NT2/D1 (cell line): ENCODE data around the gene KCNN2.

Source experiments
- DNase-seq: peaks from one replicate; pipeline ENCODE4 v3.0.0-alpha.2; 2011; ENCODE audit warnings: low read depth, low spot score
- H3K27me3 ChIP-seq: 2 replicates; pipeline ENCODE4 v1.6.0; 2011; ENCODE audit warnings: mild to moderate bottlenecking; ENCODE audit not compliant: insufficient read length, insufficient read depth
- H3K36me3 ChIP-seq: 2 replicates; pipeline ENCODE4 v1.6.1; 2011; ENCODE audit warnings: mild to moderate bottlenecking, low read length, mixed read lengths; ENCODE audit not compliant: insufficient read depth, insufficient read length
- H3K4me1 ChIP-seq: 2 replicates; pipeline ENCODE4 v1.5.1; 2011; ENCODE audit not compliant: insufficient read depth, insufficient read length
- H3K4me3 ChIP-seq: 2 replicates; pipeline ENCODE4 v1.5.1; 2011; ENCODE audit warnings: low read depth; ENCODE audit not compliant: insufficient read length
- H3K9ac ChIP-seq: 2 replicates; pipeline ENCODE4 v1.6.0; 2011; ENCODE audit warnings: low read depth; ENCODE audit not compliant: insufficient read length
- H3K9me3 ChIP-seq: 2 replicates; pipeline ENCODE4 v1.5.1; 2011; ENCODE audit warnings: mild to moderate bottlenecking, low read length; ENCODE audit not compliant: insufficient read depth
- SUZ12 ChIP-seq: IDR thresholded peaks from 2 replicates; pipeline ENCODE4 v1.6.1; 2011; ENCODE audit not compliant: insufficient read length, insufficient read depth; ENCODE audit errors: extremely low read depth
- YY1 ChIP-seq: IDR thresholded peaks from 2 replicates; pipeline ENCODE4 v1.6.1; 2011; ENCODE audit not compliant: insufficient read length, insufficient read depth
- ZNF274 ChIP-seq: IDR thresholded peaks from 2 replicates; pipeline ENCODE4 v1.6.1; 2011; ENCODE audit warnings: mild to moderate bottlenecking, low read depth, low read length

KCNN2 gene

GRCh38 chr5:114362977-114363761, 1.3 kb downstream of the KCNN2 start:
- no peak for DNase-seq
- Histone ChIP-seq H3K9ac (peak overlapping the region; percentile 82), H3K9me3 (no peaks in the 10 kb centered on the region), H3K27me3 (peaks cover 31% of the 10 kb centered on the region), H3K4me1 (no peaks in the 10 kb centered on the region), H3K4me3 (peak overlapping the region; percentile 78), H3K36me3 (no peaks in the 10 kb centered on the region)
- TF ChIP-seq SUZ12 = no peak
- no peak for TF ChIP-seq ZNF274

GRCh38 chr5:114363837-114364236, 2.0 kb downstream of the KCNN2 start:
- TF ChIP-seq ZNF274 (no peak), SUZ12 (no peak), YY1 (no peak)
- Histone ChIP-seq H3K27me3 (peaks cover 30% of the 10 kb centered on the region), H3K4me3 (peak overlapping the region; percentile 78), H3K36me3 (no peaks in the 10 kb centered on the region), H3K4me1 (no peaks in the 10 kb centered on the region), H3K9me3 (no peaks in the 10 kb centered on the region), H3K9ac (peak overlapping the region; percentile 82)
- DNase-seq = no peak

DNA sequence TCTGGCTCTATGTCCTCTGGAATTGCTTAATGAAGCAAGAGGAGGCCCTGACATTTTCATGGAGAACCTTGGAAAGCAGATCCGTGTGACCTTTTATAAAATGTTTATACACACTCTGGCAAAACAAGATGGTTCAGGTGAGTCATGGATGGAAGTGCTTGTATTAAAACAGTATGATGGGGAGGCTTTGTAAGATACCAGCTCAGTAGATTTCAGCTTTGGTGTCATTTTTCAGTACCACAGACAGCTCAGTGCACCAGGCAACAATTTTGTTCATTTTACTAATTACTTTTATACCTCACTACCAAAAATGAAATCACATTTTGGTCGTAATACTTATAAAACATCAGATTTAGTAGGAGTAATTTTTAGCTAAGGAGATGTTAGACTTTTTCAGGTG, 5.2 kb downstream of the KCNN2 start:
- TF ChIP-seq YY1 (no peak), ZNF274 (no peak), SUZ12 (no peak)
- Histone ChIP-seq H3K36me3 (no peaks in the 10 kb centered on the region), H3K9ac (no peak overlapping the region), H3K9me3 (no peaks in the 10 kb centered on the region), H3K27me3 (peaks cover 21% of the 10 kb centered on the region), H3K4me1 (no peaks in the 10 kb centered on the region), H3K4me3 (no peak overlapping the region)
- DNase-seq = no peak

- Histone ChIP-seq H3K27me3 (no peaks in the 10 kb centered on the region), H3K4me1 (no peaks in the 10 kb centered on the region), H3K4me3 (no peak overlapping the region), H3K36me3 (no peaks in the 10 kb centered on the region), H3K9ac (no peak overlapping the region), H3K9me3 (no peaks in the 10 kb centered on the region)
- TF ChIP-seq ZNF274 (no peak), SUZ12 (no peak), YY1 (no peak)
- DNase-seq = no peak
Measured at GRCh38 chr5:114369680-114370417, 8.0 kb downstream of the KCNN2 start.

DNA sequence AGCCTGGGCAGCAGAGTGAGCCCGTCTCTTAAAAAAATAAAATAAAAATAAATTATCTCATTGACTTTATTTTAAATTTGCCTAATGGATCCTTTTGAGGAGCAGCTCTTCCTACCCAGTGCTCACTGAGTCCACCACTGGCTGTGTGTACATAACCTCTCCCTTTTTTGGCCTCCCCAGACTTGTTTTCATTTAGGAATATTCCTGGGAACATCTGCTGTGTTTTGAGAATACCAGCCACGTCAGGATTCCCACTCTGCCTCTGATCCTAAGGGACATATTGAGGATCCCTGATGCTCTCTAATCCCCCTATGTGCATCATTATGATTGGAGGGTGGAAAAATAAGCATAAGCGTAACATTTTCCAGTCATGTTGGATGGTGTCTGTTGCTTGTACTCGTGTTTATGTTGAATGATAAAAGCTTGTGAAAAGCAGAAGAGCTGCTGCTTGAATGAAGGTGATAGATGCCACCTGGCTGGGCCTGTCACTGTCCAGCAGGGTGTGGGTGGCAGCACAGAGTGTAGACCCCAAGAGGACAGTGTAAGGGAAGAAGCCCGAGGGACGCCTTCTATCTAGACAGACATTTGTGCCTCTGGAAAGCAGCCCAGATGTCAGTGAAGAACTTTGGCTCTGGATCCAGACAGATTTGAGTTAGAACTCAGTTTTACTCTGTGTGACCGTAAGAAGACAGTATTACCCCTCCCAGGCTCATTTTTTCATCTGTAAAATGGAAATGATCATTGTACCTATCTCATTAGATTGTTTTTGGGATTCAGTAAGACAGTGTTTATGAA, 15.4 kb downstream of the KCNN2 start:
- Histone ChIP-seq H3K9me3 (no peaks in the 10 kb centered on the region), H3K4me1 (no peaks in the 10 kb centered on the region), H3K36me3 (no peaks in the 10 kb centered on the region), H3K27me3 (no peaks in the 10 kb centered on the region), H3K4me3 (no peak overlapping the region), H3K9ac (no peak overlapping the region)
- TF ChIP-seq ZNF274 = no peak
- no peak for TF ChIP-seq SUZ12
- no peak for TF ChIP-seq YY1
- DNase-seq = no peak

- Histone ChIP-seq H3K4me3 (no peak overlapping the region), H3K36me3 (no peaks in the 10 kb centered on the region), H3K9me3 (no peaks in the 10 kb centered on the region), H3K9ac (no peak overlapping the region), H3K4me1 (no peaks in the 10 kb centered on the region), H3K27me3 (no peaks in the 10 kb centered on the region)
- DNase-seq = no peak
- TF ChIP-seq ZNF274 = no peak
- no peak for TF ChIP-seq SUZ12
- no peak for TF ChIP-seq YY1
Measured at GRCh38 chr5:114377946-114378345, 16.1 kb downstream of the KCNN2 start.

DNA sequence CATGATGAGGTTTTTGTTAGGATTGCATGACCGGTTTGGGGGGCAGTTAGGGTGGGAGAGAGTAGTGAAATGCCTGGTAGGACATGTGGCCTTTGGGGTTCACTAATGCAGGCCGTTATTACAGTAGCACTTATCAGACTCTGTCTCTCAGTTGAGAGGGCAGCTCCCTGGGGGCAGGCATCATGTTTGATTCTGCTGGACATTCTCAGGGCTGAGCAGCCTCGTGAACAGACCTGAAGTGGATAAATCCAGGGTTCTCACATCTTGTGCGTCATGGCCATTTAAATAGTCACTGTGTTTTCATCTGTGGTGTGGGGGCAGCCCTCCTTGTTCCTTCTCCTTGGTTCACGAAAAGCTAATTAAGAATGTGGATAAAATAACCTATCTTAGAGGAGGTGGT, 18.9 kb downstream of the KCNN2 start:
- H3K9me3 ChIP-seq = no peaks in the 10 kb centered on the region
- DNase-seq = no peak
- TF ChIP-seq SUZ12 (no peak), YY1 (no peak), ZNF274 (no peak)
- H3K36me3 ChIP-seq = no peaks in the 10 kb centered on the region
- H3K4me3 ChIP-seq = no peak overlapping the region
- no peaks in the 10 kb centered on the region for H3K27me3 ChIP-seq
- no peaks in the 10 kb centered on the region for H3K4me1 ChIP-seq
- no peak overlapping the region for H3K9ac ChIP-seq
